Measurements from ENCODE around the gene ARF1. TPM values are rescaled to one million over a fixed set of nuclear protein-coding genes. Genes with fewer than 3 reads are reported as not detected.

ARF1 gene
- total RNA-seq, 6 donors from 2014 or later, result 157 to 487 (median 374) TPM

DNA sequence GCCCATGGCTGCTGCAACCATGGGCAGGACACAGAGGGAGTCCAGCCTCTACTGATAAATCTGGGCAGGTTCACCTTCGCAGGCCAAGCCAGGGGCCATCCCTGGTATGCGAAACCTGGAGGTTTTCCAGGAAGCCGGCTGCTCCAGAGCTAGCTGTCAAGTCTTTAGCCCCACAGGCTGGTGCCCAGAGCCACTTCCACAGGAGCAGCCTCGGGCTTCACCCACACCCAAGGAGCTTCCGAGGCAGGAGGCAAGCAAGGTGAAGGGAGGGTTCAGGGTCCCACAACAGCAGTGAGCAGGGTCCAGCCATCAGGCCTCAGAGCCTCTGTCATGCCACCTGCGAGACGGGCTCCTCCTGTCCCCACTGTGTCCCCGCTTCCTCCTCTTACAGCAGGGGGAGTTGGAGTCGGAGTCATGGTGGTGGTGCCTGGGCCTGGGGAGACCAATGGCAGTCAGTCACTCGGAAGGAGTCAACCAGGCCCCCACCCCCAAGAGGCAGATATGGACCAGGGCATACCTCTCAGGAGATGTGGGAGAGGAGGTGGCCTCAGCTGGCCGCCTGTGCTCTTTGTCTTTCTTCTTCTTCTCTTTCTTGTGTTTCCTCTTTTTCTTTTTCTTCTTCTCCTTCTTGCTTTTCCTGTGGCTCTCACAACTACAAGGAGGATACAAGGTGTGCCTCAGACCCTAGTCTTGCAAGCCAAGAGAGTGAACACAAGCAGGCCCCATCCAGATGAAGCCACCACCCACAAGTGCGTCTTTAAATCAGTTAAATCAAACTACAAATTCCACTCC lies 18.5 kb downstream of the ARF1 start:
- no peak for ATAC-seq (ENCODE audit: low FRiP score in 2 of 2)
- H3K9me3 ChIP-seq, result no peaks in the 10 kb centered on the region
- H3K27me3 ChIP-seq, result no peaks in the 10 kb centered on the region
- DNase-seq, result no peak
- H3K4me1 ChIP-seq, result peaks cover 24 to 48% (median 30%) of the 10 kb centered on the region in 4 donors
- TF ChIP-seq EP300 (IDR thresholded peaks at IDR 0.05), result no peak
- TF ChIP-seq POLR2AphosphoS5 (IDR thresholded peaks at IDR 0.05), result no peak
- TF ChIP-seq, protein P1, sequence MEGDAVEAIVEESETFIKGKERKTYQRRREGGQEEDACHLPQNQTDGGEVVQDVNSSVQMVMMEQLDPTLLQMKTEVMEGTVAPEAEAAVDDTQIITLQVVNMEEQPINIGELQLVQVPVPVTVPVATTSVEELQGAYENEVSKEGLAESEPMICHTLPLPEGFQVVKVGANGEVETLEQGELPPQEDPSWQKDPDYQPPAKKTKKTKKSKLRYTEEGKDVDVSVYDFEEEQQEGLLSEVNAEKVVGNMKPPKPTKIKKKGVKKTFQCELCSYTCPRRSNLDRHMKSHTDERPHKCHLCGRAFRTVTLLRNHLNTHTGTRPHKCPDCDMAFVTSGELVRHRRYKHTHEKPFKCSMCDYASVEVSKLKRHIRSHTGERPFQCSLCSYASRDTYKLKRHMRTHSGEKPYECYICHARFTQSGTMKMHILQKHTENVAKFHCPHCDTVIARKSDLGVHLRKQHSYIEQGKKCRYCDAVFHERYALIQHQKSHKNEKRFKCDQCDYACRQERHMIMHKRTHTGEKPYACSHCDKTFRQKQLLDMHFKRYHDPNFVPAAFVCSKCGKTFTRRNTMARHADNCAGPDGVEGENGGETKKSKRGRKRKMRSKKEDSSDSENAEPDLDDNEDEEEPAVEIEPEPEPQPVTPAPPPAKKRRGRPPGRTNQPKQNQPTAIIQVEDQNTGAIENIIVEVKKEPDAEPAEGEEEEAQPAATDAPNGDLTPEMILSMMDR (IDR thresholded peaks at IDR 0.05), result no peak
- no peak for TF ChIP-seq POLR2A (IDR thresholded peaks at IDR 0.05)
- 79 to 81% methylated on average over 9 to 12 of the region's 12 CpGs for WGBS, 2 donors
- H3K36me3 ChIP-seq, result peaks cover 22 to 57% (median 51%) of the 10 kb centered on the region in 4 donors
- peak overlapping the region in 1 of 4 donors; percentile 98 for H3K4me3 ChIP-seq
- peak overlapping the region in 1 of 4 donors; percentile 26 for H3K27ac ChIP-seq

DNA sequence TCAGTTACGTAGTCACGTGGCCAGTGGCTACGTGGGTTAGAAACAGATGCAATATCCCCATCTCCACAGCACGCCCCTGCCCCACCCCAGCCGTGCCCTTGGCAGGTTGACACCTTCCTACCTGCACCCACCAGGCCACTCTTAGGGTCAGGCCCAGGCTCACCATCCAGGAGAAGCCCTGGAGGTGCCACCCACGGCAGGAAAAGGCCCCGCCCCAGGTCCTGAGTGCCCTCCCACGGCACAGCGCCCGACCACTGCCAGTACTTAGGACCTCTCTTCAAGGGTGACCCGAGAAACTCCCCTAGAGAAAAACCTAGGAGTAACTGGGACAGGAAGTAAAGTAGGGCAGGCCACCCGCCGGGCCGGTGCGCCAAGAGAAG lies 19.1 kb downstream of the ARF1 start:
- no peaks in the 10 kb centered on the region for H3K9me3 ChIP-seq
- peak overlapping the region in 3 of 4 donors; percentile 87 to 98 (median 88) for H3K4me3 ChIP-seq
- peak overlapping the region; percentile 91 to 94 (median 92) for H3K27ac ChIP-seq
- no peaks in the 10 kb centered on the region for H3K27me3 ChIP-seq
- H3K36me3 ChIP-seq, result peaks cover 22 to 57% (median 48%) of the 10 kb centered on the region in 4 donors
- H3K4me1 ChIP-seq, result peaks cover 20 to 42% (median 25%) of the 10 kb centered on the region in 4 donors
- DNase-seq (no peak), ATAC-seq (ENCODE audit: low FRiP score in 2 of 2) (no peak)
- 51 to 52% methylated on average over 6 to 11 of the region's 15 CpGs for WGBS, 2 donors
- TF ChIP-seq EP300 (IDR thresholded peaks at IDR 0.05), result no peak
- no peak for TF ChIP-seq POLR2AphosphoS5 (IDR thresholded peaks at IDR 0.05)
- TF ChIP-seq, protein P1 (IDR thresholded peaks at IDR 0.05), result no peak
- no peak for TF ChIP-seq POLR2A (IDR thresholded peaks at IDR 0.05)

DNA sequence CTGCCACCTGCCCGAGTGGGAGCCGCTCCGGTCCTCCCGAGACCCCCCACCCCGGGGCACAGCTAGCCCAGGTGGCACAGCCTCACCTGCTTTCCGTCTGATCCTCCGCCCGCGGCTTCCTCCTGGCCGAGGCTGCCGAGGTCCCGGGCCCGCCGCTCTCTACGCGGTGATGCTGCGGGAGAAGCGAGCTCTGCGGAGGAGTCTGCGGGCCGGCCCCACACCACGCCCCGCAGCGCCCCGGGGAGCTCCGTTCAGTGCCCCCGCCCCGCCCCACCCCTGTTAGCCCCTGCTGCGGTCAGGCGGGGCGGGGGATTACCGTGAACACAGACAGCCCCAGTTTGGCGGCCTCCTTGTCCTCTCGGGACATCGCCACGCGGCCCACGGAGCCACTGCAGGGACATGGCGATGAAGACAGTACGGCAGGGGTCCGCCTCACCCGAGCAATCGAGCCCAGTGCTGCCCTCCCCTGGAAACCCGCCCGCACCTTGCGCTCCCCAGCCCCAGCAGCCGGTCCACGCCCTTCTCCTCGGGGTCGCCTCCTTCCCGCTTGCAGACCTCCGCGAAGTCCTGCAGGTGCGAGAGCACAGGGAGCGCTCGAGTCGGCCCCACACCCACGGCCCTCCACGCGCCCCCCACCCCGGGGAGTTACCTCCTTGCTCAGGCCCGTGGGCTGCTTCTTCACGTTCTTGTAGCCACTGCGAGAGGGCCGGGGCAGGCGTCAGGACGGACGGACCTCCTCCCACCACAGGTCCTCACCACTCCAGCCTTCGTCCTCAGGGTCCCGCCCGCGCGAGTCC lies 19.7 kb downstream of the ARF1 start:
- Histone ChIP-seq H3K27me3 (no peaks in the 10 kb centered on the region), H3K36me3 (peaks cover 22 to 57% (median 45%) of the 10 kb centered on the region in 4 donors), H3K4me3 (peak overlapping the region; percentile 83 to 98 (median 88)), H3K4me1 (peaks cover 17 to 36% (median 22%) of the 10 kb centered on the region in 4 donors), H3K27ac (peak overlapping the region; percentile 91 to 94 (median 92)), H3K9me3 (no peaks in the 10 kb centered on the region)
- TF ChIP-seq EP300 (IDR thresholded peaks at IDR 0.05) (no peak), POLR2AphosphoS5 (IDR thresholded peaks at IDR 0.05) (no peak), POLR2A (IDR thresholded peaks at IDR 0.05) (no peak)
- TF ChIP-seq, protein P1 (IDR thresholded peaks at IDR 0.05), result peak in 4 of 6 experiments; percentile 23 to 45 (median 28)
- ATAC-seq (ENCODE audit: low FRiP score in 2 of 2) (peak in 1 of 2 donors; percentile 27), DNase-seq (peak; percentile 63 to 88)
- WGBS, 2 donors, result 11 to 17% methylated on average over 15 to 45 of the region's 73 CpGs

DNA sequence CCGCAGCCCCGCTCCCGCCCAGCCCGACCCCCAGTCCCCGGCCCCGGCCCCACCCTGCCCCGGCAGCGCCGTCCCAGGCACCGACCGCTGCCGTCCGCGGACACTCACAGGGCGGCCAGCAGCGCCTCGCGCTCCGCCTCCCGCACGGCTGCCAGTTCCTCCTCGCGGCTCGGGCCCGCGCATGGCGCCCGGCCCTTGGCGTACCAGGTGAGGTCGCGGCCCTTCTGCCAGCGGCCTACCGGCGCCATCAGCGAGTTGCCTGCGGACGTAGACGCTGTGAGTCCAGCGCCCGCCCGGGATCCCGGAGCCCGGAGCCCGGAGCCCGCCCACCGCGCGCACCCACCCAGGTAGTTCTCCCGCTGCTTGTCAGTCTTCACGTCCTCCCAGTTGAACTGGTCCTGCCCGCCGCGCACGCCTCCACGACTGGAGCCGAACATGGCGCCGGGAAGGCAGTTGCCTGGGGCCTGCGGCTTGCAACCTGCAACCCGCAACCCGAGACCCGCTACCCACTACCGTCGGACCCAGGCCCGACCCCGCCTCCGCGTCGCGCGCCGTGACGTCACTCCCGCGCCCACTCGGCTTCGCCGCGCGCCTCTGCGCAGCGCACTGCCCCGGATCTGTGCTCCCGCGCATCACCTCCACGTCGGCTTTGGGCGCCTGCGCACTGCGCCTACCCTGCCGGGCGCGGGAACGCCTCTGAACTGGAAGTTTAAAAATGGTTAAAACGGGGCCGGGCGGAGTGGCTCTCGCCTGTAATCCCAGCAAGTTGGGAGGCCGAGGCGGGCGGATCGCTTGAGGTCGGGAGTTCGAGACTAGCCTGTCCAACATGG lies 20.5 kb downstream of the ARF1 start, which contains the start of gene C1orf35:
Gene C1orf35, minus strand, starts transcription at position 535 of the 830 bp plus-strand sequence. Its CDS starts 98 bp downstream, at position 437.
- Histone ChIP-seq H3K9me3 (no peaks in the 10 kb centered on the region), H3K27me3 (no peaks in the 10 kb centered on the region), H3K27ac (peak within 1 kb of the TSS; percentile 91 to 94 (median 92)), H3K36me3 (peaks cover 15 to 56% (median 42%) of the 10 kb centered on the region in 4 donors), H3K4me3 (peak within 1 kb of the TSS; percentile 83 to 98 (median 88)), H3K4me1 (peaks cover 21 to 41% (median 25%) of the 10 kb centered on the region in 4 donors)
- peak in 1 of 4 donors; percentile 41 for TF ChIP-seq EP300 (IDR thresholded peaks at IDR 0.05)
- TF ChIP-seq POLR2AphosphoS5 (IDR thresholded peaks at IDR 0.05), result peak; percentile 68 to 94
- TF ChIP-seq, protein P1 (IDR thresholded peaks at IDR 0.05), result peak in 3 of 6 experiments; percentile 19 to 55 (median 35)
- TF ChIP-seq POLR2A (IDR thresholded peaks at IDR 0.05), result peak in 3 of 4 donors; percentile 67 to 84 (median 72)
- DNase-seq (peak; percentile 93 to 99), ATAC-seq (ENCODE audit: low FRiP score in 2 of 2) (peak; percentile 88 to 93)
- 0% methylated on average over 29 of the region's 104 CpGs; no CpG with 5 or more reads in 1 of the 2 donors for WGBS, 2 donors
